Vagina (tissue), 2 donors: ENCODE results near the gene RRP8.
A peak's percentile ranks its signal among the peaks of the same experiment; 100 is the strongest.

ENCODE experiments used
- CTCF ChIP-seq, 3 experiments: fragments of 450-650 bp in 2 of 3; fragments of 200-600 bp in 1 of 3; sonication (generic) in 1 of 3; IDR thresholded peaks; one replicate each; pipeline ENCODE4 v1.5.1; 2017 to 2019; ENCODE audit warnings: antibody characterized with exemption in 3 of 3, mild to moderate bottlenecking in 2 of 3, moderate library complexity in 2 of 3
- POLR2A ChIP-seq, 2 donors: fragments of 450-650 bp; IDR thresholded peaks; one replicate each; pipeline ENCODE4 v1.6.1; 2017; ENCODE audit warnings: antibody characterized with exemption in 2 of 2, mild to moderate bottlenecking in 2 of 2, moderate library complexity in 2 of 2
- POLR2AphosphoS5 ChIP-seq, 2 donors: sonication (generic); formaldehyde crosslinking; IDR thresholded peaks; one replicate each; pipeline ENCODE4 v1.9.0; 2017; ENCODE audit warnings: antibody characterized with exemption in 2 of 2, mild to moderate bottlenecking in 2 of 2, low read depth in 1 of 2; ENCODE audit not compliant: insufficient read depth in 1 of 2

DNA sequence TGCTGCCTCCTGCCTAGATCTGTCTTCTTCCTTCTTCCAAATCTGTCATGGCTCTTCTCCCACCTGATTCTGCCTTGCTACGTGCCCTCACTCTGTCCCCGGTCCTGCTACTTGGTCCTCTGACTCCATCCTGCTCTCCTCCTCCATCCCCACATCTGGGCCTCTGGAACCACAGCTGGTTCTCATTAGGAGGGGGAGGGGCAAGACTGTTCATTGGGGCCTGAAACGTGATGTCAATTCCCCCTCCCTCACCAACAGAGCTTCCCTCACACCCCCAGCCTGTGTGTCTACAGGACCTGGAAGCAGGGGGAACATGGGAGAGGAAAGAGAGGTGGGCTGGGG lies 43.1 kb upstream of the RRP8 start:
- no peak for TF ChIP-seq CTCF (IDR thresholded peaks at IDR 0.05)
- peak in 1 of 2 donors; percentile 39 for TF ChIP-seq POLR2A (IDR thresholded peaks at IDR 0.05)
- TF ChIP-seq POLR2AphosphoS5 (IDR thresholded peaks at IDR 0.05; ENCODE audit: insufficient read depth in 1 of 2, low read depth in 1 of 2) = peak; percentile 22 to 39
